ENCODE measurements around the gene TTC27. TPM values are rescaled to one million over a fixed set of nuclear protein-coding genes. Genes with fewer than 3 reads are reported as not detected.
"Not testable (repeated sequence)": the region's sequence is repeated elsewhere in the genome, so short reads cannot be mapped to it uniquely, and the experiment has no call there.

Gene TTC27
- total RNA-seq, 2 experiments from 2014 or later = 25.3 to 27.7 TPM

- H3K4me3 ChIP-seq (ENCODE audit: low read depth, low read length, poor library complexity, severe bottlenecking) = no peak overlapping the region
- TF ChIP-seq CTCF (conservative IDR thresholded peaks at IDR 0.05; ENCODE audit: low read length) = no peak
- TF ChIP-seq EZH2phosphoT487 (IDR thresholded peaks at IDR 0.05; ENCODE audit: borderline replicate concordance, low read depth, low read length) = no peak
- H3K4me2 ChIP-seq (ENCODE audit: low read length) = no peak overlapping the region
- POLR2A ChIA-PET = interaction anchor here (1.4 kb wide), 1 partner anchor 33 kb away, joined by 3 read pairs; no protein-coding TSS in a partner anchor
- no peak overlapping the region for H3K27ac ChIP-seq (ENCODE audit: low read depth, low read length, poor library complexity, severe bottlenecking)
- no peak overlapping the region for H2AFZ ChIP-seq (ENCODE audit: low read length)
- H4K20me1 ChIP-seq (ENCODE audit: insufficient read depth, low read length) = no peaks in the 10 kb centered on the region
- no peaks in the 10 kb centered on the region for H3K4me1 ChIP-seq (ENCODE audit: insufficient read depth, low read length, poor library complexity, severe bottlenecking)
- no peaks in the 10 kb centered on the region for H3K79me2 ChIP-seq (ENCODE audit: insufficient read depth, low read depth, low read length)
- no peaks in the 10 kb centered on the region for H3K9me2 ChIP-seq (ENCODE audit: insufficient read depth, low read length)
- intact Hi-C loops (cut with micrococcal nuclease; ENCODE audit: unreplicated experiment) = no loop called here
- no peak for DNase-seq (ENCODE audit: low spot score)
- CTCF ChIA-PET (ENCODE audit: unreplicated experiment) = no interaction called here
- no peaks in the 10 kb centered on the region for H3K9me3 ChIP-seq (ENCODE audit: low read length)
- no TSS peak for BruUV-seq (replicated peaks)
- H3K36me3 ChIP-seq (ENCODE audit: insufficient read depth, low read length) = no peaks in the 10 kb centered on the region
Measured at GRCh38 chr2:32865399-32866068, 237.7 kb downstream of the TTC27 start.

- H3K4me3 ChIP-seq (ENCODE audit: low read depth, low read length, poor library complexity, severe bottlenecking); H3K9me3 ChIP-seq (ENCODE audit: low read length); DNase-seq (ENCODE audit: low spot score); H3K36me3 ChIP-seq (ENCODE audit: insufficient read depth, low read length); POLR2A ChIA-PET; H3K4me2 ChIP-seq (ENCODE audit: low read length); CTCF ChIA-PET (ENCODE audit: unreplicated experiment); H3K27ac ChIP-seq (ENCODE audit: low read depth, low read length, poor library complexity, severe bottlenecking); BruUV-seq (replicated peaks); H2AFZ ChIP-seq (ENCODE audit: low read length); H3K9me2 ChIP-seq (ENCODE audit: insufficient read depth, low read length); H3K79me2 ChIP-seq (ENCODE audit: insufficient read depth, low read depth, low read length); H4K20me1 ChIP-seq (ENCODE audit: insufficient read depth, low read length); H3K4me1 ChIP-seq (ENCODE audit: insufficient read depth, low read length, poor library complexity, severe bottlenecking); intact Hi-C loops (cut with micrococcal nuclease; ENCODE audit: unreplicated experiment): not testable (repeated sequence)
Measured at GRCh38 chr2:32866462-32866861, 238.6 kb downstream of the TTC27 start.

Small RNAs within 50 kb of the gene (microRNA-seq; reads per million reads assigned to microRNA genes)
- gene MIR4765 (ENCODE audit: borderline replicate concordance) = not detected

Small RNAs within 50 kb of the gene (small RNA-seq; reads per million reads assigned to genes)
- gene MIR4765 = not detected

Measured in OCI-LY7 (cell line).